K562 (cell line): ENCODE data around the gene BET1L. TPM values are rescaled to one million over a fixed set of nuclear protein-coding genes. Genes with fewer than 3 reads are reported as not detected.

Experiments
- ARID4B ChIP-seq: sonication (generic); formaldehyde crosslinking; IDR thresholded peaks from 2 replicates; pipeline ENCODE4 v1.8.0; 2022; ENCODE audit warnings: mild to moderate bottlenecking, missing genetic modification reagents
- CC2D1A ChIP-seq: fragments of 450-650 bp; IDR thresholded peaks from 2 replicates; pipeline ENCODE4 v1.6.1; 2017; ENCODE audit warnings: mild to moderate bottlenecking
- FOXO4 ChIP-seq: fragments of 450-650 bp; formaldehyde crosslinking; IDR thresholded peaks from 2 replicates; pipeline ENCODE4 v1.4.0; 2020; ENCODE audit warnings: mild to moderate bottlenecking, moderate library complexity
- GABPB2 ChIP-seq: fragments of 250-450 bp; sonication (Bioruptor Pico); conservative IDR thresholded peaks from 2 replicates; pipeline ENCODE4 v1.5.1; 2021; ENCODE audit warnings: mild to moderate bottlenecking
- MED1 ChIP-seq: sonication (generic); formaldehyde crosslinking; IDR thresholded peaks from 2 replicates; pipeline ENCODE4 v1.8.1; 2023; ENCODE audit warnings: missing genetic modification reagents, borderline replicate concordance
- POLR2A ChIP-seq: fragments of 450-650 bp; conservative IDR thresholded peaks from 2 replicates; pipeline ENCODE4 v1.6.1; 2016
- REST ChIP-seq, 2 experiments: fragments of 450-650 bp; formaldehyde crosslinking in 1 of 2; IDR thresholded peaks; 2 replicates each; pipeline versions ENCODE4 v1.4.0 to v1.6.1; 2014 to 2020; ENCODE audit warnings: mild to moderate bottlenecking in 2 of 2, borderline replicate concordance in 1 of 2, low read depth in 1 of 2
- SIX5 ChIP-seq, 2 experiments: IDR thresholded peaks; 2 replicates each; pipeline ENCODE4 v1.6.1; 2011; ENCODE audit warnings: low read length in 2 of 2, borderline replicate concordance in 1 of 2, low read depth in 1 of 2, mild to moderate bottlenecking in 1 of 2, moderate library complexity in 1 of 2; ENCODE audit not compliant: insufficient read depth in 1 of 2
- ZNF57 ChIP-seq: fragments of 450-650 bp; formaldehyde crosslinking; IDR thresholded peaks from 2 replicates; pipeline ENCODE4 v1.4.0; 2020; ENCODE audit warnings: mild to moderate bottlenecking, moderate library complexity
- polyA plus RNA-seq, 8 experiments: library from polyadenylated mRNA; depleted of rRNA in 4 of 8; stranded (reverse) in 5 of 8; unstranded in 3 of 8; fragments of >200 nt; fragmentation: Nextera tagmentation in 2 of 8; fragmentation: Illumina TruSeq in 1 of 8; extraction: Ambion mirVana in 2 of 8; extraction: Trizol in 1 of 8; gene quantifications; 2 replicates each; pipeline versions ENCODE4 v1.2.1 to v1.2.3, GENCODE V29; 2011 to 2014; ENCODE audit warnings: inconsistent platforms in 1 of 8, missing spikeins in 1 of 8
- total RNA-seq, 7 experiments: library from RNA; depleted of rRNA in 6 of 7; stranded (reverse); fragments of >200 nt in 6 of 7; fragmentation: Illumina TruSeq in 2 of 7; extraction: Trizol in 2 of 7; gene quantifications; 2 replicates each; pipeline versions ENCODE4 v1.2.1 to v1.2.3, GENCODE V29; 2011 to 2021; ENCODE audit warnings: low replicate concordance in 1 of 7
- TF ChIP-seq, protein P1 (sequence below): fragments of 450-650 bp; IDR thresholded peaks from 2 replicates; pipeline ENCODE4 v1.6.1; 2017; ENCODE audit warnings: antibody characterized with exemption

BET1L gene
- total and polyA plus RNA-seq, 9 of the 15 experiments (the other 6 are each of a cell fraction or from before 2014, with no cell fraction given) = 9.9 to 69.1 (median 19.9) TPM

DNA sequence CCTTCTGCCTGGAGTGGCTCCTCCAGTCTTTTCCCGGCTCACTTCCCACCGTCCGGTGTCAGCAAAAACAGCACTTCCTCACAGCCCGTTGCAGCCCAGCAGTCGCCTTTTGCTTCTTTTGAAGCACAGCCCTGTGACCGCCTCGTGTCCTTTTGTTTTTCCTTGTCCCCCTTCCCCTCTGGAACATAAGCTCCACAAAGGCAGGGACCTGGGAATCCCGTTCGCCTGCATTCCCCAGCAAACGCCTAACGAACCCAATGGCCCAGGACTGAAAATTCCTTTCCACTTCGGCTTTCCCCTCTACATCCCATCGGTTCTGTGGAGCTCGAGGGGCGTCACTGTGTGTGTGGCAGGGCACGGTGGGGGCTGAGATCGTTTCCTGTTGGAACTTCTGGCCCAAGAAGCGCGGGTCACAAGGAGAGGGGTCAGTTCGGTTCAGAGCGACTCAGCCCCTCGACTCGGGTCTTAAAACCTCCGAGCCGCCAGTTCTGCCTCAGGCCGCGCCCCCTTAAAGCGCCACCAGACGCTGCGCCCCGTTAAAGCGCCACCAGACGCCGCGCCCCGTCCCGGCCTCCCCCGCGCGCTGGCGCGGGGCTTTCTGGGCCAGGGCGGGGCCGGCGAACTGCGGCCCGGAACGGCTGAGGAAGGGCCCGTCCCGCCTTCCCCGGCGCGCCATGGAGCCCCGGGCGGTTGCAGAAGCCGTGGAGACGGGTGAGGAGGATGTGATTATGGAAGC is 1.1 kb upstream of the BET1L start (continued):
- TF ChIP-seq REST (IDR thresholded peaks at IDR 0.05; ENCODE audit: borderline replicate concordance) (no peak), REST (CRISPR knock-in tag; IDR thresholded peaks at IDR 0.05; ENCODE audit: low read depth) (no peak), ZNF57 (no peak), ARID4B (no peak), POLR2A (peak; percentile 76), SIX5 (IDR thresholded peaks at IDR 0.05; ENCODE audit: borderline replicate concordance in 1 of 2, insufficient read depth in 1 of 2, low read depth in 1 of 2, low read length in 2 of 2) (no peak), FOXO4 (CRISPR knock-in tag) (no peak), CC2D1A (0 out of 2 replicates have a peak, but pooled peaks have one; percentile 15), MED1 (CRISPR knock-in tag) (no peak), GABPB2 (CRISPR knock-in tag) (no peak)
- TF ChIP-seq, protein P1, sequence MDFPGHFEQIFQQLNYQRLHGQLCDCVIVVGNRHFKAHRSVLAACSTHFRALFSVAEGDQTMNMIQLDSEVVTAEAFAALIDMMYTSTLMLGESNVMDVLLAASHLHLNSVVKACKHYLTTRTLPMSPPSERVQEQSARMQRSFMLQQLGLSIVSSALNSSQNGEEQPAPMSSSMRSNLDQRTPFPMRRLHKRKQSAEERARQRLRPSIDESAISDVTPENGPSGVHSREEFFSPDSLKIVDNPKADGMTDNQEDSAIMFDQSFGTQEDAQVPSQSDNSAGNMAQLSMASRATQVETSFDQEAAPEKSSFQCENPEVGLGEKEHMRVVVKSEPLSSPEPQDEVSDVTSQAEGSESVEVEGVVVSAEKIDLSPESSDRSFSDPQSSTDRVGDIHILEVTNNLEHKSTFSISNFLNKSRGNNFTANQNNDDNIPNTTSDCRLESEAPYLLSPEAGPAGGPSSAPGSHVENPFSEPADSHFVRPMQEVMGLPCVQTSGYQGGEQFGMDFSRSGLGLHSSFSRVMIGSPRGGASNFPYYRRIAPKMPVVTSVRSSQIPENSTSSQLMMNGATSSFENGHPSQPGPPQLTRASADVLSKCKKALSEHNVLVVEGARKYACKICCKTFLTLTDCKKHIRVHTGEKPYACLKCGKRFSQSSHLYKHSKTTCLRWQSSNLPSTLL = no peak
